ENCODE data around the gene GNL3L.
"Not testable (repeated sequence)": the region's sequence is repeated elsewhere in the genome, so short reads cannot be mapped to it uniquely, and the experiment has no call there.

GNL3L gene, protein sequence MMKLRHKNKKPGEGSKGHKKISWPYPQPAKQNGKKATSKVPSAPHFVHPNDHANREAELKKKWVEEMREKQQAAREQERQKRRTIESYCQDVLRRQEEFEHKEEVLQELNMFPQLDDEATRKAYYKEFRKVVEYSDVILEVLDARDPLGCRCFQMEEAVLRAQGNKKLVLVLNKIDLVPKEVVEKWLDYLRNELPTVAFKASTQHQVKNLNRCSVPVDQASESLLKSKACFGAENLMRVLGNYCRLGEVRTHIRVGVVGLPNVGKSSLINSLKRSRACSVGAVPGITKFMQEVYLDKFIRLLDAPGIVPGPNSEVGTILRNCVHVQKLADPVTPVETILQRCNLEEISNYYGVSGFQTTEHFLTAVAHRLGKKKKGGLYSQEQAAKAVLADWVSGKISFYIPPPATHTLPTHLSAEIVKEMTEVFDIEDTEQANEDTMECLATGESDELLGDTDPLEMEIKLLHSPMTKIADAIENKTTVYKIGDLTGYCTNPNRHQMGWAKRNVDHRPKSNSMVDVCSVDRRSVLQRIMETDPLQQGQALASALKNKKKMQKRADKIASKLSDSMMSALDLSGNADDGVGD

DNA sequence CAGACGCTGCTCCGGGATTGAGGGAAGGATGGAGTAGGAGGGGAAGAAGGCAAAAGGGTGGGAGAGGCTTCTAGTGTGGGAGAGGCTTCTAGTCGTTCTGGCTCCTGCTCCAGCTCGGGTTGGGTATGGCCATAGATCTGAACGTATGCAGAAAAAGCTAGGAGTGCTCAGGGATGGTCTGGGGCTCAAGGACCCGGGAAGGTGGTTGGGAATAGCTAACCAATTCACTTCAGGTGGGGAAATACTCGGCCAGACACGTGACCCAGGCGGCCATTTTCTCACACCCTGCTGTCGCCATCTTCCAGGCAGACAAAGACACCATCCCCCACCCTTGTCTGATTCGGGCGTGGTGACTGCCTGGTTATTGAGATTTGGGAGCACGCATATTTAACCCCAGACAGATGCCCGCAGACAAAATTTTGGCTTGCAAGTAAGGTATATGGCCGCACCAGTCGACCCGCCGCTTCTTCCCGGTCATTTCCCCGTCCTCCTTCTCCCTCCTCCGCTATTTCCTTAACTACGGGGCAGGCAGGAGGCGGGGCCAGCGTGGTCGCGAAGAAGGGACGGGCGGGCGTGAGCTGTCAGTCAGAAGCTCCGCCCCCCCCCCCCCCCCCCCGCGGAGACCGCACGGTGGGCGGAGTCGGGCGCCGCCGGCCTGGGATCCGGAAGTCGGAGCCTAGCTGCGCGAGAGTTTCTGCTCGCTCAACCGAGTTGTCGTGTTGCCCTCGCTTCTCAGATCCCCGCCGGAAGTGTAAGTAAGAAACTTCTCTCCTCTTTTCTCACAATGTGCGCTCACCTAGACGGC lies at the start of gene GNL3L:
TSS of gene GNL3L (plus strand) at position 668 of the 805 bp plus-strand sequence. CDS start 2,348 bp downstream, outside the sequence.
- Mint-ChIP-seq H3K27me3 (no peaks in the 10 kb centered on the region), H3K4me3 (peak within 1 kb of the TSS; percentile 79), H3K4me1 (ENCODE audit: low read depth) (peaks cover 26% of the 10 kb centered on the region), H3K27ac (peak within 1 kb of the TSS; percentile 88), H3K36me3 (ENCODE audit: low read depth) (peaks cover 37% of the 10 kb centered on the region), H3K9me3 (no peaks in the 10 kb centered on the region)
- intact Hi-C loops (cut with micrococcal nuclease): loop anchor here (2.0 to 5.0 kb wide), 3 partner anchors 278 to 482 kb away; partner anchors contain the start of genes FAM120C and MAGED2

DNA sequence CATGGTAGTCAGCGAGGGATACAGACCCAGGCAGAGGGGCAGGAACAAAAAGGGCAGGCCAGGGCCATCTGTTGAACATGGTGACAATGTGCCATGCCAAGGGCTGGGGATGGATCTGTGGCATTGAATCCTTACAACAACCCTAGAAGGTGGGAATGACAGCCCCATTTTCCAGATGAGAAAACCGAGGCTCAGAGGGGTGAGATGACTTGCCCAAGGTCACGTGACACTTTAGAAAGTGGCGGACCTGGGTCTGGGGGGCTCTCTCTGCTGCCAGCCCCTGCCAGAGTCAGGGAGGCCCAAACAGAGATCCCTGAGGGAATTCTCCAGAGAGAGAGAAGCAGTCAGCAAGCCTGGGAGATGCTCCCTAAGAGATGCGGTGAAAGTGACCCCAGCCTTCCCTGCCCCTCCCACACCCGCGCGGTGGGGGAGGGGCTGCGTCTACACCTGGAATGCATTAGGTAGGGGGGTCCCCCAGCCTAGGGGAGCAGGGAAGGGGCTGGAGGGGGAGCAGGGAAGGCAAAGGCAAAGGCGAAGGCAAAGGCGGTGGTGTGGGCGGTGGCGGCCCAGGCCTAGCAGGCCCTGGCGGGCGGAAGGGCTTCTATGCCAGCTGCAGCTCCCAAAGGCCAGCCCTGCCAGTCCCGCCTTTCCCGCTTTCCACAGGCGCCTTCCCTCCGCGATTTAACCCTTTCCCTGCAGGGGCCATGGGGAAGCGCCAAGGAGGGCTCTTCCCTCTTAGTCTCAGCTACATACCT lies 47.0 kb upstream of the GNL3L start:
- no peak overlapping the region for H3K4me3 Mint-ChIP-seq
- H3K27ac Mint-ChIP-seq: no peak overlapping the region
- H3K4me1 Mint-ChIP-seq (ENCODE audit: low read depth): no peaks in the 10 kb centered on the region
- H3K27me3 Mint-ChIP-seq: peaks cover 1% of the 10 kb centered on the region
- no peaks in the 10 kb centered on the region for H3K36me3 Mint-ChIP-seq (ENCODE audit: low read depth)
- intact Hi-C loops (cut with micrococcal nuclease): no loop called here
- H3K9me3 Mint-ChIP-seq: no peaks in the 10 kb centered on the region

DNA sequence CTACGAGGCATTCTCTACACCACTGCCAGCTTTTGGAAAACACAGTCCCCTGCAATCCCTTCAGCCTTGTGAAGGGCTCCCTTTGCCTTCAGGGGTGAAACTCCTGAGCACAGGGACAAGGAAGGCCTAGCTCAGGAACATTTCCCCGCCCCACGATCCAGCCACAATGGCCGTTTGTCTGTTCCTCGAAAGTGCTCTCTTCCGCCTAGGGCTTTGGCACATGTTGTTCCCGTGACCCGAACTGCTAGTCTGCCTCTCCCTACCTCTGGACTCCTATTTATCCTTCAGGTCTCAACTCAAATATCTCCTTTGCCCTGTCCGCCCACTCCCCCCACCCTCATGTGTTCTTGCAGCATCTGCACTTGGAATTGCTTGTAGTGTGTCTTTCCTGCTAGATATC lies 46.1 kb upstream of the GNL3L start:
- Mint-ChIP-seq H3K36me3 (ENCODE audit: low read depth) (no peaks in the 10 kb centered on the region), H3K4me3 (no peak overlapping the region), H3K9me3 (no peaks in the 10 kb centered on the region), H3K27me3 (peaks cover 6% of the 10 kb centered on the region), H3K4me1 (ENCODE audit: low read depth) (no peaks in the 10 kb centered on the region), H3K27ac (no peak overlapping the region)
- intact Hi-C loops (cut with micrococcal nuclease): no loop called here

DNA sequence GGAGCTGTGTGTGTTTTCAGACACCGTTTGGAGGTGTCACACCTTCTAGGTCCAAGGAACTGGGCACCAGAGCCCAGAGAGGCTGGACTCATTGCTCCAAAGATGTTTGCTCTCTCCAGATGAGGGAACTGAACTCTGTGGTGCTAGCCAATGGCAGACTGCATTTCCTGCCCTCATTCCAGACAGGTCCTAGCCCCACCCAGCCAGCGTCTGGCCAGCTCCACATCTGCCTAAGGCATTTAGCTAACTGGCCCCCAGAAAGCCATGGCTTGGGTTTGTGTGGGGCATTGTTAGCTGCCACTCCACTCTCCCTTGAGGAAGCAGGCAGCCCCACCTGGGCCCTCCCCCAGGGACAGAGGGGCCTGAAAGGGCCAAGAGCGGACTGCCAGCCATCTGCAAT lies 45.4 kb upstream of the GNL3L start:
- Mint-ChIP-seq H3K4me1 (ENCODE audit: low read depth) (no peaks in the 10 kb centered on the region), H3K36me3 (ENCODE audit: low read depth) (no peaks in the 10 kb centered on the region), H3K27ac (no peak overlapping the region), H3K4me3 (no peak overlapping the region), H3K9me3 (no peaks in the 10 kb centered on the region), H3K27me3 (peaks cover 6% of the 10 kb centered on the region)
- intact Hi-C loops (cut with micrococcal nuclease): no loop called here

- H3K9me3 Mint-ChIP-seq; H3K4me1 Mint-ChIP-seq (ENCODE audit: low read depth); H3K36me3 Mint-ChIP-seq (ENCODE audit: low read depth); H3K27ac Mint-ChIP-seq; H3K4me3 Mint-ChIP-seq; intact Hi-C loops (cut with micrococcal nuclease): not testable (repeated sequence)
- H3K27me3 Mint-ChIP-seq: peaks cover 31% of the 10 kb centered on the region
Measured at GRCh38 chrX:54489819-54490218, 40.2 kb upstream of the GNL3L start.

GRCh38 chrX:54492340-54492739 lies 37.7 kb upstream of the GNL3L start:
- peaks cover 11% of the 10 kb centered on the region for H3K4me1 Mint-ChIP-seq (ENCODE audit: low read depth)
- H3K27ac Mint-ChIP-seq: no peak overlapping the region
- no peaks in the 10 kb centered on the region for H3K9me3 Mint-ChIP-seq
- no peak overlapping the region for H3K4me3 Mint-ChIP-seq
- H3K27me3 Mint-ChIP-seq: peaks cover 51% of the 10 kb centered on the region
- intact Hi-C loops (cut with micrococcal nuclease): no loop called here
- no peaks in the 10 kb centered on the region for H3K36me3 Mint-ChIP-seq (ENCODE audit: low read depth)

DNA sequence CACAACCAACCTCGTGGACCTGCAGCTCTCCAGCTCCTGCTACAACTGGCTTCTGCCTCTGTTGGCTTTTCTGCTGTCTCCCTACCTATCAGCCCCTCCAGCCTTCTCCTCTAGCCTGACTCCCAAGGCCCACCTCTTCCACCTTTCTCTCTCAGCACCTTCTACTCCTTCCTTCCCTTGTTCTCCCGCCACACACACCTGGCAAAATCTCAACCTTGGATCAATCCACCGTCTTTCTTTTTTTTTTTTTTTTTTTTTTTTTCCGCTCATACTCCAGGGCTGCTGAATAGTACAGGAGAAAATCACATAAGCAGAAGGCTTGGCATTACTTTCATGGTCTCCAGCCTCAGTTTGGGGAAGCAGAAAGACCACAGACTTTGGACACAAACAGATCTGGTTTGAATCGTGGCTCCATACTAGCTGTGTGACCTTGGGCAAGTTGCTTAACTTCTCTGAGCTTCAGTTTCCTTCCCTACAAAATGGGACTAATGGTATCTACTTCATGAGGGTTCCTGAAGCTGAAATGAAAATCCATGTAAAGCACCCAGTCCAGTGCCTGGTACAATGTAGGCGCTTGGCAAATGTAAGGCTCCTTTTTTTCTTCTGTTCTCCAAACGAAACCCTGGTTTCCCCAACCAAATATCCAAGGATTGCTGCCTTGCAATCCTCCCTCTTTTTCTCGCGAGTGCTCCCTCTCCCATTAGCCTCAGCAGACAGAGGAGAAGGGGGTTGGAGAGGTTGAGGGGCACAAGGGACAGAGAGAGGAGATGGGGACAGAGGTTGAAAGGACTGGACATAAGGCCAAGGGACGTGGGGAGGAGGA lies 35.6 kb upstream of the GNL3L start:
- H3K4me3 Mint-ChIP-seq: peak overlapping the region; percentile 43
- peaks cover 15% of the 10 kb centered on the region for H3K4me1 Mint-ChIP-seq (ENCODE audit: low read depth)
- H3K27ac Mint-ChIP-seq: no peak overlapping the region
- H3K27me3 Mint-ChIP-seq: peaks cover 63% of the 10 kb centered on the region
- no peaks in the 10 kb centered on the region for H3K36me3 Mint-ChIP-seq (ENCODE audit: low read depth)
- no peaks in the 10 kb centered on the region for H3K9me3 Mint-ChIP-seq
- intact Hi-C loops (cut with micrococcal nuclease): no loop called here

DNA sequence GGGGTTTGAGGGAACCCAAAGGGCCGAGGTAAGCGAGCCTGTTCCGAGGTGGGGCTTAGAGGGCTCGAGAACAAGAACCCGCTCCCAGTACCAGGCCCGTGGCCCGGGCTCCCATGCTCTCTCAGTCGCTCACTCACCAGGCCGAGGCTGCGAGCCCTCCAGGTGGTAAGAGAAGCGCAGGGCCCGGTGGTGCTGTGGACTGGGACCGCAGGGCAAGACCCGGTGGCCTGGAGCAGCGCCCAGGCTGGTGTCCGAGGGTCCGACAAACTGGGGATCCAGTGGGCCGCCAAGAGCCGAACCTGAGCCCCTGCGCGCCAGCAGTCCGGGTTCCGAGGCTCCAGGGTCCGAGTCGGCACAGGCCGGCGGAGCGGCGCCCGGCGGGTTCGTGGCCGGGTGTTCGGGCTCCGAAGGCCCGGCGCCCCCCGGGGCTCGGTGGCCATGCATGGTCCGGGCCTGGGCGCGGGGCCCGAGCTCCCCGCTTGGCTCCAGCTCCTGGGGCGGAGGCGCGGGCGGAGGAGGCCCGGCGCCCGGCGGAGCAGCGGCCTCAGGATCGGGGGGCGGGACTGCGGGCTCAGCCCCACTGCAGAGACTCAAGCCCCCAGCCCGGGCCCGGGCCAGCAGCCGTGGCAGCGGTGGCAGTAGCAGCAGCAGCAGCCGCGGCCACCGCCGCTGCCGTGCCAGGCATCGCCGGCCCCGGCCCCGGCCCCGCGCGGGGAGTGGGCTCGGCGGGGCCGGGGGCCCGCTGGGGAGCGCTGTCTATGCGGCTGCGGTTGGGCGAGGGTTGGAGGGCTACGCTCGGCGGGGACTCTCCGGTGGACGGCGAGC lies 34.8 kb upstream of the GNL3L start:
- H3K36me3 Mint-ChIP-seq (ENCODE audit: low read depth): no peaks in the 10 kb centered on the region
- intact Hi-C loops (cut with micrococcal nuclease): no loop called here
- peaks cover 64% of the 10 kb centered on the region for H3K27me3 Mint-ChIP-seq
- no peaks in the 10 kb centered on the region for H3K9me3 Mint-ChIP-seq
- peak overlapping the region; percentile 61 for H3K4me3 Mint-ChIP-seq
- H3K27ac Mint-ChIP-seq: no peak overlapping the region
- peaks cover 18% of the 10 kb centered on the region for H3K4me1 Mint-ChIP-seq (ENCODE audit: low read depth)

- H3K4me1 Mint-ChIP-seq (ENCODE audit: low read depth): peaks cover 23% of the 10 kb centered on the region
Measured at GRCh38 chrX:54495814-54496516, 34.1 kb upstream of the GNL3L start, which contains the start of gene FGD1. Gene FGD1, minus strand, starts transcription at chrX:54496234. Its CDS starts 802 bp downstream, at chrX:54495432.

GRCh38 chrX:54496517-54496852 lies 33.5 kb upstream of the GNL3L start:
- Mint-ChIP-seq H3K27ac (no peak overlapping the region), H3K9me3 (no peaks in the 10 kb centered on the region), H3K4me1 (ENCODE audit: low read depth) (peaks cover 23% of the 10 kb centered on the region), H3K27me3 (peaks cover 63% of the 10 kb centered on the region), H3K4me3 (peak overlapping the region; percentile 61), H3K36me3 (ENCODE audit: low read depth) (no peaks in the 10 kb centered on the region)
- intact Hi-C loops (cut with micrococcal nuclease): no loop called here

More at GRCh38 chrX:54495814-54496516, 34.1 kb upstream of the GNL3L start, which contains the start of gene FGD1:
- Mint-ChIP-seq H3K36me3 (ENCODE audit: low read depth) (no peaks in the 10 kb centered on the region), H3K4me3 (peak within 1 kb of the TSS; percentile 61), H3K27me3 (peaks cover 65% of the 10 kb centered on the region), H3K27ac (no peak within 1 kb of the TSS), H3K9me3 (no peaks in the 10 kb centered on the region)
- intact Hi-C loops (cut with micrococcal nuclease): no loop called here

DNA sequence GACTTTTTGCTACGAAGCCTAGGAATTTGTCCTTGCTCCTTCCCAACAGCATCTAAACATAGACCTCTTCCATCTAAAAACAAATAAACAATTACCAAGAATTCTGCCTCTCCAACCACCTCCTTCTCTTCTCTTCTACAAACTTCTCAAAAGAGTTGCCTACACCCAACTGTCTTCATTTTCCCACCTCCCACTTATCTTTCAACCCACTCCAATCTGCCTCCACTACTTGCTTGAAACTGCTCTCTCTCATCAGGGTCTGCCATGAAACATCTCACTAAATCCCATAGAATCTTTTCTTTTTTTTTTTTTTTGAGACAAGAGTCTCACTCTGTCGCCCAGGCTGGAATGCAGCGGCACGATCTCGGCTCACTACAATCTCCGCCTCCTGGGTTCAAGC lies 33.1 kb upstream of the GNL3L start:
- Mint-ChIP-seq H3K4me3 (no peak overlapping the region), H3K4me1 (ENCODE audit: low read depth) (peaks cover 23% of the 10 kb centered on the region), H3K36me3 (ENCODE audit: low read depth) (no peaks in the 10 kb centered on the region), H3K27me3 (peaks cover 63% of the 10 kb centered on the region), H3K27ac (no peak overlapping the region), H3K9me3 (no peaks in the 10 kb centered on the region)
- intact Hi-C loops (cut with micrococcal nuclease): no loop called here

- Mint-ChIP-seq H3K4me1 (ENCODE audit: low read depth) (no peaks in the 10 kb centered on the region), H3K36me3 (ENCODE audit: low read depth) (no peaks in the 10 kb centered on the region), H3K27me3 (peaks cover 7% of the 10 kb centered on the region), H3K9me3 (peaks cover 14% of the 10 kb centered on the region), H3K4me3 (no peak overlapping the region), H3K27ac (no peak overlapping the region)
- intact Hi-C loops (cut with micrococcal nuclease): no loop called here
Measured at GRCh38 chrX:54509400-54509799, 20.6 kb upstream of the GNL3L start.
